ENCODE data around the gene COL7A1.

The COL7A1 gene

DNA sequence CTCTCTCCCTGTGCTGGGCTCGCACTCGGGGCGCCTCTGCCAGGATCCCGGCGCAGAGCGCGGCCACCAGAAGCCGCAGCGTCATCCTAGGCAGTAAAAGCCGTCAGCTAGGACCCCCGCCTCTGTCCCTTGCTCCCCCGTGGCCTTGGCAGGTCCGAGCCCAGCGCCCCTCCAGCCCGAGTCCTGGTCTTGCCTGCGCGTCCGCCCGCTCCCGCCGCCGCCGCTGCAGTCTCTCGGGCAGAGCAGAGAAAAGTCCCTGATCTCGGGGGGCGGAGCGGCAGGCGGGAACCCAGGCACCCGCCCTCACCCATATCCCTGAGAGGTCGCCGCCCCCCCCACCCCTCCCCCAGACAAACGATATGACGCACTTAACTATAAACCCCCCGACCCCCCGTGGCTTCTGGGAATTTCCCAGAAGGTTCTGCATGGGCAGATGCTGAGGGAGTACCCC is at the start of gene COL7A1:
COL7A1 (minus strand) TSS at position 255 of the 451 bp plus-strand sequence; CDS start at position 85, 170 bp downstream.
- DNase-seq: peak in 1 of 2 experiments; percentile 1

DNA sequence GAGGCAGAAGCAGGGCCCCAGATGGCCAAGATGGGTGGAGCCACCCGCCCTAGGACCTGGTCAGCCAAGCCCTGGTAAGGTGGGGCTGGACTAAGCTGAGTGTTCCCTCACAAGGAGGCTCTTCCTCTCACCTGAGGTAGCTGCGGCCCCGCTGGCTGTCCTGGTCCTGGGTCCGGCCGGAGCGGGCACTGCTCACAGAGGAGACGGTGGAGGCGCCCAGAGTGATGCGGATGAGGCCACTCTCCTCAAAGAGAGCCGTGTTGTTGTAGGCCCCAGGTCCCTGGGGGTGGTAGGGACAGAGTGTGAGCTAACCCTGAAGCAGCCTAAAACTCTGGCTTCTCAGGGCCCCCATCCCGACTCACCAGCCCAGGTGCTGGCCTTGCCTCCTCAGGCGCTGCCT is 47.5 kb upstream of the COL7A1 start:
- no peak for DNase-seq

DNA sequence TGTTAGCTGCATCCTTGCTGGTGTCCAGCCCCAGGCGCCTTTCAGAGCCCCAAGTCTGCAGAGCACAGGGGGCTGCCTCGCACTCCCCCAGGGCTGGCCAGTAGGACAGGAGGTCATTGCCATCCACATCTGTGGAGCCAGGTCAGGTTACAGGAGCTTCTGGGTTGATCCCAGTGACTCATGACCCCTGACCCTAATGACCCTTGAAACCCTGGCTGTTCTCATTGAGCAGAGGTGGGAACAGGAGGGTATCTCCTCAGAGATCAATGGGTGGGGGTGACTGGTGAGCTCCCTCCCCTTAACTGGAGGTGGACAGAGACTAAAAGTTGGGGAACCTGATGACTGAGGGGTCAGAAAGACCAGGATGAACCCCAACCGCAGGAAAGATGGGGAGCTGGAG is 46.3 kb upstream of the COL7A1 start:
- no peak for DNase-seq

DNA sequence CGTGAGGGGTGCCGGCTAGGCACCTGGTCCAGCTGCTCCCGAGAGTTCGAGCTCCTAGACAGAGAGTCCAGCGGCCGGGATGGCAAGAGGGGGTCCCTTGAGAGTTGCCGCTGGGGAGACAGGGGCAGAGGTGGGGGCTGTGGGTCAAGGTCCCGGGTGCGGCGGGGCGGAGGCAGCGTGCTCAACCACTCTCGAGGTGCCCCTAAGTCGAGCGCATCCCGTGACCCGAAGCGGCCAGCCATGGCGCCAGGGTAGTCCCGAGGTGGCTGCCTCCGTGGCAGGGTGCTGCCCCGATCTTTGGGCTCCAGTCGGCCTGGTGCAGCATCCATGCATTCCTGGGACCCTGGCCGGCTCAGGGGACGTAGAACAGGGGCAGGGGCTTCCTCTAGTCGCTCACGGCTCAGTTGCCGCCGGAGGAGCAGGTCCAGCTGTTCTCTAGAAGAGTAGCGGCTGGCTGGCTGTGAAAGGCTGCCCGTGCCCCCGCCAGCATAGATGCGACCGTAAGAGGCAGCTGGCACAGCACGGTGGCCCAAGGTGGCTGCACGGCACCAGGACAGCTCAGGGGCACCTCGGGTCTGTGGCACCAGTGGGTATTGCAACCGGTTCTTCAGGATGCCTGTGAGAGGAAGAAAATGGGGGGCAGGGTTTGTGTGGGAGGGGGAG is 44.9 kb upstream of the COL7A1 start:
- no peak for DNase-seq

DNA sequence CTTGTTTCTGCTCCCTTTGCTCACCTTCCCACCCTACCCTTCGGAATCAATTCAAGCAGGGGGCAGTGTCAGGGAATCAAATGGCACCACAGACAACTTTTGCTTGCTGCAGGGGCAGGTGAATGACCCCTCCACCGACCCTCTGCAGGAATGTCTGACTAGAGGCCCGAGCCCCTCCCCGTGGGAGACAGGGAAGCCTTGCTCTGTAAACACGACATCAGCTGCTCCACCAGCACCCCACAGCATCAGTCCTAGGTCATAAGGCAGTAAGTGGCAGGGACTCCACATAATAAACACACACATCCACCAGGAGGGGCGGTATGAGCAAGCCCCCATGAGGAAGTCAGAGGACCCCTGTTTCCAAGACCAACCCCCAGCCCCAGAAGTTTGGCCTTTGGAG is 42.2 kb upstream of the COL7A1 start:
- DNase-seq: no peak

DNA sequence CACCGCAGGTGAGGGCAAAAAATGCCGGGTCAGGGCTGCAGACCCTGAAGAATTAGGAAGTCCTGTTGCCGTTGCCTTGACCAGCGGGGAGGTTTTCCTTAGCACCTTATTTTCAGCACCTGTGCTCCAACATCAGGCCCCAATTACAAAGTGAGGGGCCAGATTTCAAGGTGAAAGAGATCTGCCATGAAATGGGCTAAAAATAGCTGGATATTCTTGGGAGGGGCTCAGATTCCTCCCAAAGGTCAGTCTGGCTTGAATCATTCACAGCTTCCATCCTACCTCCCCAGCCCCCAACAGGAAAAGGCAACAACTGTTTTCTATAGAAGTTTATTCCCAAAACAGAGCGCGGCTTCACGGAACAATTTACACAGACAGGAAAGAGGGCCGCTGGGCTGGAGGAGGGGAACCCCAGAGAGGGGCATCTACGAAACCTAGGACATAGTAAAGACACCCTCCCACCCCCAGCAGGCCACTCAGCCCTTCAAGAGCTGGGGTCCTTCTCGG is 41.1 kb upstream of the COL7A1 start:
- DNase-seq: no peak

DNA sequence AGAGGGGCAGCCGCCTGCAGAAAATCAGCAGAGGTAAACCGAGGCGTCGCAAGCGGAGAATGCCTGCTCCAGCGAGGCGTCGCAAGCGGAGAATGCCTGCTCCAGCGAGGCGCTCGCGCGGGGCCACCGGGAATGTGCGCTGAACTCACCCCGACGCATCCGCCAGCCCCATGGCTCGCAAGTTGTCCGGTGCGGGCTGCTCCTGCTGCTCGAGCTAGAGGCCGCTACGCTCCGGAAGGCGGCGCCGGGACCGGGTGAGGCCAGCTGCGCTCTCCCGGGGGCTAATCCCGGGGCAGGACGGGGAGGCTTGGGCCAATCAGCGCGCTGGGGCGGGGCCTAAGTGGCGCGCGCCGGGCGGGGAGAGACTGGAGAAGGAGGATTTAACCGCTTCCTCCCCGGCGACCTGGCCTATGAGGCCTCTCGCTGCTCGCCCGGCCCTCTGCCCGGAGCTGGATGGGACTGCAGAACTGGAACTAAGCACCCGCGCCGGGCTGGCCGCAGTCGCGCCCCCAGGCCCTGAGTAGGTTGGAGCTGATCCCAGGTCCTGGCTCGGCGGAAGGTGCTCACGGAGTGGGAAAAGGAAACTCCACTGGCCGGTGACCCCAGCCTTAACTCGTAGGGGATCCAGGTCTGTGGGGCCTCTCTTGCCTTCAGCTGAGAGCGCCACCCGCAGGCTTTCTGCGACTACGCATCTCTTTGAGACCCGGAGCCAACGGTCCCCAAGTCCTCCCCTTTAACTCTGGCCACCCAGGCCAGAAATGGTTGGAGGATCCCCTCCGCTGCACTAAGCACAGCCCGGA is 40.3 kb upstream of the COL7A1 start, which contains the start of gene SLC26A6:
SLC26A6 (minus strand) TSS at position 240 of the 800 bp plus-strand sequence; CDS start at position 172, 68 bp downstream.
- peak; percentile 89 to 95 for DNase-seq

DNA sequence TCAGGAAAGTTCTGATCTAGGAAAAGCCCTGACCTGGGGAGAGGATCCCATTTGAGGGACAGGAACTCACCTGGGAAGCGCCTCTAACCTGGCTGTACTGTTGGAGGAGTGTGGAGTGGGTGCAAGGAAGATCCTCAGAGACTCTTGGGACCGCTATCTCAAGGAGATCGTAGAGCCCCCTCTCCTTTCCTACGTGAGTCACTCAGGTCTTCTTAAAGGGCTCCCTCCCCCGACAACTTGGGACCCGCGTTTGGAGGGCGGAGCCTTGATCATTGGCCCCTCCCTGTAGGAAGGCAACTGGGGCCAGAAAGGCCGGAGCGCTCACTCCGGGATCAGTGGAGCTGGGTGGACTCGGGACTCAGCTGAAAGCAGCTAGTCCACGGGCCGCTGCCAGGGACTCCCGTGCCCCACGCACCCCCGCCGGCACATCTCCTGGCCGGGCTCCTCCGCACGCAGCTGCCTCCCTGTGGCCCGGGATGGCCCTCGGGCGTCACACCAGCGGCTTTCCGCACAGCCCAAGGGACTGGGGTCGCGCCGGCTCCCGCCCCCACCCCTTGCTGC is 39.6 kb upstream of the COL7A1 start:
- DNase-seq: peak; percentile 56 to 70

DNA sequence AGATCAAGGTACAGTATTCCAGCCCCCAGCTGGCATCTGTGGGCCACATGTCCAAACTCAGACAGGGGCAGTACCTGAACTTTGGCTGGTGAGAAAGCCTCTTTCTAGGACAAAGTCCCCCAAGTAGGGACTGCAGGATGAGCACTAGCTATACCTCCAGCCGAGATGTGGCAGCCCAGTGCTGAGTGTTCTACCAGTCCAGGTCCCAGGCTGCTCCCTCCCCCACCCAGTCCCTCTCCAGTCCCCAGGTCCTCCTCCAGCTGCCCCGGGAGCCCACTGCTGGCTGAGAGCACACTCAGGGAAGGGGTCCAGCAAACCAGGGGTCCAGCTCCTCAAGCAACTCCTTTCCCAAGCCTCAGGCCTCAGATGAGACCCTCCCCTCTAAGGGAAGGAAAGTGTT is 38.6 kb upstream of the COL7A1 start:
- DNase-seq: no peak

DNA sequence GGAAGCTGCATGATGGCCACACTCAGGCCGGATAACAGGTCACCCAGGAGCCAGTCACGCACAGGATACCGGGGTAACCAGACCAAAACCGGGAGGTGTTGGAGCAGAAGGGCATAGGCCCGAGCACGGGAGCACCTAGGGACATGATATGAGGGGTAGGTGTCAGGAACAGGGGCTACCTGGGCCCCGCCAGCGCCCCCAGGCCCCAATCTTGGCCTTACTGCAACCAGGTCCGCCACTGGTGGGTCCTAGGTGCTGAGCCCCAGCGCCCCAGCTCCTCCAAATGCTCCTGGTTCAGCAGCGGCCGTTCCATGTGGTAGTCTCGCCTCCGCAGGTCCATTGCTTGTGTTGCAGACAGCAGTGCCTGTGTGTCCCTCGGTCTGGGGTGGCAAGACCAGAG is 38.1 kb upstream of the COL7A1 start:
- DNase-seq: no peak

DNA sequence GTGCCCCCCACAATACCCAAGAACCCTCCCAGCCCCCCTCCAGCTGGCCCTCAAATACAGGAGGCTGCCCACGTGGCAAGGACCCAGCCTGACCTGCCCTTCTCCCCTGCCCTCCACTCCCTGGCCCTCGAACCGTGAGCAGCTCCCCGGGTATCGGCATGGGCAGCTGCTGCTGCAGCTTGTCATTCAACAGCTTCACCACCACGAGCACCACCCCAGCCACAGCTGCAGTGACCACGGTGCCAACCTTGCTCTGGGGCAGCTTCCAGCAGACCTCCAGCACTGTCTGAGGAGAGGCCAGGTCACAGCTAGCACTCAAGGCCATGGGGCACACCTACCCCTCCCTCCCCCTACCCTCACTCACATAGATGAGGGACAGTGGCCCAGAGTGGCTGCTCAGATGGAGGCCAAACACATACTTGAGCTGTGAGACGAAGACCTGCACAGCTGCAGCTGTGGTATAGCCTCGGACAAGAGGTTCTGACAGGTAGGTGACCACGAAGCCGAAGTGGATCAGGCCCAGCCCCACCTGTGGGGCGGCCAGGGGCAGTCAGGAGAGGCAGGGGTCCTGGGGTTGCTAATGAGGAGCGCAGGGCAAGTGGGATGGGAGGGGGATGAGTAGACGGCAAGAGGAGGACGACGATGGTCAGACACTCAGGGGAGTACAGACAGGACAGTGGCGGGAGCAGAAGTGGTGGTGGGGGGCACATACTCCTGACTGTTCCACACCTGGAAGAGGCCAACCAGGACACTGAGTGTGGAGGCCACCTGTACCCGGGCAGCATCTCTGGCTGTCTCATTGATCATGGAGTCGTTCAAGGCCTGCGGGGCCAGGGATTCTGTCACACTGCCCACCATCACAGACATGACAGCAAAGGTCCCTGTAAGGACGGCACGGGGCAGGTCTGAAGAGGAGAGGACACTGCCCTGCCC is 36.7 kb upstream of the COL7A1 start:
- no peak for DNase-seq

DNA sequence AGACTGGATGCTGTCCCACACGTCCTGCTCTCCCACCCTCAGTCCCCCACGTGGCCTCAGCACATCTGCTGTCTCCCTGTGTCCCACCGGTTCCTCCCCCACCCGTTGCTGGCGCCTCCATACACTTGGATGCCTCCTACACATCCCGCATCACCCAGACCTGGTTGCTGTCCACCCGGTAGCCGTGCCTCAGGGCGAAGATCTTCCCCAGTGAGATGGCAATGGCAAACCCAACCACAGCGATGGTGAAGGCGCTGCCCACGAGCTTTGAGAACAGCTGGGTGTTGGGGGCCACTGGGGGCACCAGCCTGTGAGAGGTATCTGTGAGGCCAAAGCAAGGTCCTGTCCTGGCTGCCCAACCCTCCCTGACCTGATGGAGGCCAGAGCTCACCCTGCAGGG is 35.7 kb upstream of the COL7A1 start:
- DNase-seq: no peak

DNA sequence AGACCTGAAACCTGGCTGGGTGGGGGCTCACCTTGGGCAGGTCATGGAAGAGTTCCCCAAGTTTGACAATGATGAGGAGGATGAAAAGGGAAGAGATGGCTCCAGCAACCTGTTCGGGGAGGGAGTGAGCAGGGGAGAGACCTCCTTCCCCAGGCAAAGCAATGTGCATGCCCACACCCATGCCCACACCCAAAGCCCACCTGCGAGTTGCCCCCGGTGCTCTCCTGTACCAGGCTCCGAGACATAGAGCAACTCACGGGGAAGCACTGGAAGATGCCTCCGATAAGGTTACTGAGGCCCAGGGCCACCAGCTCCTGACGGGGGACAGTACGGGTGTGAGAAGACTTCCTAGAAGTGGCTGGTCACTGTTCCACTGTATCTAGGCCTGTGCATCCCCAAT is 35.3 kb upstream of the COL7A1 start:
- no peak for DNase-seq

DNA sequence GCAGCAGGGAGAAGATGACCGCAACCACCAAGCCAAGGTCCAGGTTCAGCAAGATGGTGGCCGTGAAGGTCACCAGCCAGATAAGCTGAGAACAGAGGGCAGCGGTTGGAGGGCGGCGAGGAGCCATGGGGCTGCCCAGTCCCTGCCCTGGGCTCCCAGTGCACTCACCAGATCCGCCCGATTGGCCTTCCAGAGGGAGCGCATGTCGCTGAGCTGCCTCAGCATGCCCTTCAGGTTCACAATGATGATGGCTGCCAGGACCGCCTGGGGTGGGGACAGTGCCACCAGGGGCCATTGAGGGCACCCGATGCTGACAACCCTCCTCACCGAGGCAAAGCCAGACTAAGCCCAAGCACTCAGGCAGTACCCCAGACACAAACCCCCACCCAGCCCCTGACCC is 34.8 kb upstream of the COL7A1 start:
- DNase-seq: no peak

DNA sequence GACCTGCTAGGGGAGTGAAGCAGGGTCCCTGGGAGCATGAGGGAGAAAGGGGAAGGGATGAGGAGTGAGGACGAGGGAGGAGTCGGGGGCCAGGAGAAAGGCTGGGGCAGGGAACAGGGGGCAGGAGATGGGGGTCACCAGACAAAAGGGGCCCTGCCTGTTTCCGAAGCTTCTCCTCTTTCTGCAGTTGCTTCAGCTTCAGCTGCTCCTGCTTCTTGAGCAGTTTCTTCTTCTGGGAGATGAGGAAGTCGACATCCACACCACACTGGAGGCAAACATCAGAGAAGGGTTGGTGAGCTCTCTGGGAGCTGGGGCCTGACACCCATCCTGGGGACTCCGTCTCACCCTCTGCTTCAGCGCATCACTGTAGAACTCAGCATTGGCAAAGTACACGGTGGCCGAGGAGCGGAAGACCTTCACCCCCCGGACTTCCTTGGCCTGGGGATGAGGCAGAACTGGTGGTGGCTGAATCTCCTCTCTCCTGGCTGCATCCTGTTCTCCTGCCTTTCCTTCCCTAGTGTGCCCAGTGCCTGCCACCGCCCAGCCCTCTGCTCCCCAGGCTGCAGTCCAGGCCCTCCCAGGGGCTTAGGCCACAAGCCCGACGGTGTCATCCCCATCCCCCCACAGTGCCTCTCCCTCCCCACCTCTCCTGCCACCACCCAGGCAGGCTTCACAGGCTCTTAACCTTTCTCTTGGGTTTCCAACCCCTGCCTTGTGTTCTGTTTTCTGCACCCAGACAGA is 33.3 kb upstream of the COL7A1 start:
- no peak for DNase-seq

DNA sequence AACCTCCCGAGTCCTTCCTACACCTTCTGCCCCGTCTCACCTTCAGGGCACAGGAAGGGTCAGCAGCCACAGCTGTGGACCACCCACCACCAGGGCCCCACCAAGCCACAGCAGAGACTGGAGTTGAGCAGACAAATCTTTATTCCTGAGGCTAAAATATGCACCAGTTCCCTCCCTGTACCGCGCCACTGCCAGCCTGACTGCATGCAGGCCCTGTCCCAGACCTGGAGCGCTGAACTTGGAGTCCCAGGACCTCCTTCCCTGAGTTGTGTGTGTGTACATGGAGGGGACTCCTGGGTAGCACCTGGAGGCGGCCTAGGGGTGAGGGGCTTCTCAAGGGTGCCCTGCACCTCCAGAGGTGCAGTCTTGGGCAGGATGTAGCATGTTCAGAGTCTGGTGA is 30.5 kb upstream of the COL7A1 start:
- no peak for DNase-seq

DNA sequence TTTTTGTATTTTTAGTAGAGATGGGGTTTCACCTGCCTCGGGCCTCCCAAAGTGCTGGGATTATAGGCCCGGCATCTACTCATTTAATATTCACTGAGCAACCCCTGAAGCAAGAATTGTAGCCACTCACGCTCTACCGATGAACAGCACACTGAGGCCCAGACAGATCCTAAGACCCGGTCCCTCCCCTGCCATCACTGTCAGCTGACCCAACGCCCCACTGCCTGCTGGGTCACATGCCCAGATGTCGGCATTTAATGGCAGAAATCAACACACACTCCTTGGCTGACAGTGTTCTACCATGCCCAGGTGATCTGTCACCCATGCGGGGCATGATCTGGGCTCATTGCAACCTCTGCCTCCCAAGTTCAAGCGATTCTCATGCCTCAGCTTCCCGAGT is 29.6 kb upstream of the COL7A1 start:
- no peak for DNase-seq

DNA sequence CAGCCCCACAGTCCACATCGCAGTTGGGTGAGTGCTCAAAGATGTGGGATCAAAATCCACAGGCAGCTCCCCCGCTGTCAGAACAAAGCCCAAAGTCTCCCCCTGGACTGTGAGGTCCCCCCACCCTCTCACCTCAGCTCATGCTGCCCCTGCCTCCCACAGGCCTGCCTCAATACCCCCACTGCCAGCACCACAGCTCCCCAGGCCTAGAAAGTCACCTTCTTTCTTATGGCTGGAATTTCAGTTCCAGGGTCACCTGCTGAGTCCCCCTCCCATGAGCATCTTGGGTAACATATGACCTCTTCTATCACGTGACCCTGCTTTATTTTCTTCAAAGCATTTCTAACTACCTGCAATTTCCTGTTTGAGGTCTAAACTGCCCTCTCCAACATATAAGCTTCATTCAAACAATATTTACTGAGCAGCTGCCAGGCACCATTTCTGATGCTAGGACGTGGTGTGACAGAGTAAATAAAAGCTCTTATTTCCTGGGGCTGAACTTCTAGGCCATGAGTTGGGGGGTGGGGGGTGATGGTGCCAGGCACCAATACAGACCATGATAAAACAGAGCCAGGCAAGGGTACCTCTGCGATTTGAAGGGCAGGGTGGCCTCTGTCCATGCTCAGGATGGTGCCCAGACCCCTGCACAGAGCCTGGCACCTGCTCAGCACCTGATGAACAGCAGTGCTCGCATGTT is 28.9 kb upstream of the COL7A1 start:
- DNase-seq: no peak

DNA sequence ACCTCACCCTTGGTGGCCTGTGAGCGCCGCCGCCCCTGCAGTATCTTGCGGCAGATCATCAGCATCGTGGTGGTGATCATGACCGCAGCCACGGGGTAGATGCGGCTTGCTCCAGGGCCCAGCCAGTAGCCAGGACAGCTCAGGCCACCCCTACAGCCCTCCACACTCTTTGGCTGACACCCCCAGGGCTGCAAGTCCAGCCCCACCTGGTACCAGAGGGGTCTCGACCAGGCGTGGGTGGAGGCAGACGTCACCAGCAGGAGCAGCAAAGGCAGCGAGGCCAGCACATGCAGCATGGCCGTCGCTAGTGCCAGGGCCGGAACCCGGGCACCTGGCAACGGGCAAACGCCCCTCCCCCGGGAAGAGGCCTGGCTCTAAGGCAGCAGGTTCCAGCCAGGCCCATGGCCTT is 26.3 kb upstream of the COL7A1 start, which contains the start of gene TMEM89:
TMEM89 (minus strand) TSS at position 309 of the 409 bp plus-strand sequence; CDS start at position 296, 13 bp downstream.
- no peak for DNase-seq

DNA sequence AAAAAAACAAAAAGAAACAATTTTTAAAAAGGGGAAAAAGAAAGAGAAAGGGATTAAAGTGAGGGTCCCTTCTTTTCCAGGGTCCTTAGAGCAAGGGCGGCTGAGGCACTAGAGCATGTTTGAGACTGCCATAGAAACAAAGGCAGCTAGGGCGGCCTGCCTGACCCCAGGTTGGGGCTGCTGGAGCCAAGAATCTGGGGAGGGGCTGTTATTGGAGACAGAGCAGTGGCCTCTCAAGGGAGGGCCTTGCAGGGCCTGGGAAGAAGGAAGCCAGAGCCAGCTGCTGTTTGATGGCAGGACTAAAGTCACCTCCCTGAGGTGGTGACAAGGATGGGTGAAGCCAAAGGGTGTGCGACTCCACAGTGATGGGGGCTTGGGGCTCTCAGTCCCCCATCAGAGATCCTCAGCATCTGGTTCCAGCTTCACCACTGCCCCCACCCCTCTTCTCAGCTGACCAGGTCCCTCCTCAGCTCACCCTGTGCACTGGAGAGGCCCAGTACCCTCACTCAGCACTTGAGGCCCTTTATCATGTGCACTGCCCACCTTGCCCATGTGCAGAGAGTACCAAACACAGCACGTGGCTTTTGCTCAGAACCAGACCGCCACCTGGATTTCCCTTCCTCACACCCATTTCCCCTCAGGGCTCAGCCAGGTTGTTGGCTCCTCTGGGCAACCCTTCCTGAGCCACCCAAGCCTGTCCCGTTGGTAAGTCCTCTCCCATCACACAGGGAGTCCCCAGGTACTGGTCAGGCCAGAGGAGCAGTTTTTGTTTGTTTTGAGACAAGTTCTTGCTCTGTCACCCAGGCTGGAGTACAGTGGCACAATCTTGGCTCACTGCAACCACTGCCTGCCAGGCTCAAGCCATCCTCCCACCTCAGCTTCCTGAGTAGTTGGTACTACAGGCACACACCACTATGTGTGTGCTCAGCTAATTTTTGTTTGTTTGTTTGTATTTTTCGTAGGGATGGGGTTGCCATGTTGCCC is 24.7 kb upstream of the COL7A1 start:
- DNase-seq: no peak
